H54 (cell line): ENCODE measurements around the gene IFT88.
"Not testable (repeated sequence)": the region's sequence is repeated elsewhere in the genome, so short reads cannot be mapped to it uniquely, and the experiment has no call there.

Source experiments
- DNase-seq: peaks from one replicate; pipeline ENCODE4 v3.0.0; 2011; ENCODE audit warnings: low spot score, mixed read lengths; ENCODE audit not compliant: insufficient read length
- FAIRE-seq: peaks from 3 replicates; lab custom pipeline; 2011; peaks lifted over from hg19 to GRCh38; lab: Jason Lieb, UNC
- POLR2A ChIP-seq: IDR thresholded peaks from 2 replicates; pipeline ENCODE4 v1.6.1; 2011; ENCODE audit warnings: low read depth, mild to moderate bottlenecking, low read length

IFT88 gene

GRCh38 chr13:20624213-20624612 is 57.3 kb downstream of the IFT88 start:
- DNase-seq (no peak), FAIRE-seq (no peak)
- no peak for TF ChIP-seq POLR2A

- DNase-seq (no peak), FAIRE-seq (no peak)
- TF ChIP-seq POLR2A, result no peak
Measured at GRCh38 chr13:20633802-20634201, 66.8 kb downstream of the IFT88 start.

- DNase-seq (no peak), FAIRE-seq (no peak)
- no peak for TF ChIP-seq POLR2A
Measured at GRCh38 chr13:20636079-20636478, 69.1 kb downstream of the IFT88 start.

- DNase-seq (no peak), FAIRE-seq (no peak)
- no peak for TF ChIP-seq POLR2A
Measured at GRCh38 chr13:20637811-20638210, 70.9 kb downstream of the IFT88 start.

- TF ChIP-seq POLR2A, result no peak
- FAIRE-seq (no peak), DNase-seq (no peak)
Measured at GRCh38 chr13:20647758-20648157, 80.8 kb downstream of the IFT88 start.

- DNase-seq, result no peak
- TF ChIP-seq POLR2A, result no peak
- FAIRE-seq, result no peak
Measured at GRCh38 chr13:20652946-20653345, 86.0 kb downstream of the IFT88 start.

- DNase-seq (no peak), FAIRE-seq (no peak)
- TF ChIP-seq POLR2A, result no peak
Measured at GRCh38 chr13:20654156-20654555, 87.2 kb downstream of the IFT88 start.

GRCh38 chr13:20658451-20659040 is 91.6 kb downstream of the IFT88 start:
- no peak for DNase-seq

GRCh38 chr13:20664351-20664750 is 97.4 kb downstream of the IFT88 start:
- no peak for DNase-seq
- no peak for FAIRE-seq
- no peak for TF ChIP-seq POLR2A

More at GRCh38 chr13:20658451-20659040, 91.6 kb downstream of the IFT88 start:
- no peak for FAIRE-seq
- TF ChIP-seq POLR2A, result no peak

- no peak for TF ChIP-seq POLR2A
- DNase-seq (no peak), FAIRE-seq (no peak)
Measured at GRCh38 chr13:20666948-20667347, 100.0 kb downstream of the IFT88 start.

GRCh38 chr13:20667857-20668437 is 101.0 kb downstream of the IFT88 start:
- DNase-seq (no peak), FAIRE-seq (no peak)
- no peak for TF ChIP-seq POLR2A

- DNase-seq (no peak), FAIRE-seq (no peak)
- no peak for TF ChIP-seq POLR2A
Measured at GRCh38 chr13:20669162-20669561, 102.2 kb downstream of the IFT88 start.

- DNase-seq (no peak), FAIRE-seq (no peak)
- TF ChIP-seq POLR2A, result no peak
Measured at GRCh38 chr13:20671789-20672188, 104.8 kb downstream of the IFT88 start.

GRCh38 chr13:20672772-20673171 is 105.8 kb downstream of the IFT88 start:
- no peak for DNase-seq
- no peak for TF ChIP-seq POLR2A

GRCh38 chr13:20673715-20674114 is 106.8 kb downstream of the IFT88 start:
- no peak for TF ChIP-seq POLR2A
- DNase-seq (no peak), FAIRE-seq (no peak)

More at GRCh38 chr13:20672772-20673171, 105.8 kb downstream of the IFT88 start:
- FAIRE-seq, result no peak

- no peak for FAIRE-seq
- no peak for TF ChIP-seq POLR2A
Measured at GRCh38 chr13:20676213-20676612, 109.3 kb downstream of the IFT88 start.

GRCh38 chr13:20678606-20679005 is 111.6 kb downstream of the IFT88 start:
- not testable (repeated sequence) for FAIRE-seq, DNase-seq

More at GRCh38 chr13:20676213-20676612, 109.3 kb downstream of the IFT88 start:
- DNase-seq, result no peak
